ENCODE data around the gene PKP3.

GRCh38 chr11:452203-452744 lies 58.3 kb downstream of the PKP3 start:
- TF ChIP-seq CTCF (IDR thresholded peaks at IDR 0.05 in 4 of 5, conservative IDR thresholded peaks at IDR 0.05 in 1 of 5) (no peak), POLR2A (IDR thresholded peaks at IDR 0.05) (no peak)
